ENCODE results near the gene HSPH1.

Gene HSPH1

DNA sequence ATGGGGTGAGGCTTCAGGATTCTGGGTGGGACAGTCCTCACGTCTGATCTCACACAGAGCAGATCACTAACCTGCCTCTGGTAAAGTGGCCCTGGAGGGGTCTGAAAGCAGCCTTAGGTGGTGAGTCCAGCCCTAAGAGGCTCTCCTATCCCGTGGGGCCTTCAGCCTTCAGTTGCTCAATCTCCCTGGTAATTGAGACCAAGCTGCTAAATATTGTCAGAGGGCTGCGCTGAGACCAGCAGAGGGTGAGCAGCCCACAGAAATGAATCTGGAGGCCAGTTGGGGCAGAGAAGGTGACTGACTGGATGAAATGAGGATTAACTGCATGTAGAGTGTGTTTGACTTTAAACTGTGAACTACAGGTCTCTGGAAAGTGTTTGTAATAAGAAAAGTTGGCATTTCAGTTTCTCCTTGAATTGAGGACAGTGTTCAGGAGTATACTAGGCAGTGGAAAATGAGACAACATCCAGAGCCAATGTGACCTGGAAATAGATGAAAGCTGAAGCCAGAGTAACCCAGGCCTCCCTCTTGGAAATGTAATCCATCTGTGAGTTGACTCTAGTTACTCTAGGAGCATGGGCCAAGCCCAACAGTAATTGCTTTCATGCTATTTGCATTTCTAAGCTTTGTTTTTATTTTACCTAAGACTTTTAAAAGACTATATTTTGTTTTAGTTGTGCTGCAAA is 14.3 kb upstream of the HSPH1 start:
- Histone ChIP-seq H3K4me2 (ENCODE audit: low read length) (no peak overlapping the region), H3K9ac (ENCODE audit: low read depth, low read length) (no peak overlapping the region), H3K9me3 (replicated peaks; ENCODE audit: low read length) (no peaks in the 10 kb centered on the region), H3K36me3 (ENCODE audit: insufficient read depth, low read length) (no peaks in the 10 kb centered on the region), H3K27me3 (ENCODE audit: control insufficient read depth, insufficient read depth, low read length) (no peaks in the 10 kb centered on the region), H3K4me3 (ENCODE audit: low read length) (no peak overlapping the region), H3K4me1 (ENCODE audit: control insufficient read depth, insufficient read depth, low read length) (peaks cover 13% of the 10 kb centered on the region)

DNA sequence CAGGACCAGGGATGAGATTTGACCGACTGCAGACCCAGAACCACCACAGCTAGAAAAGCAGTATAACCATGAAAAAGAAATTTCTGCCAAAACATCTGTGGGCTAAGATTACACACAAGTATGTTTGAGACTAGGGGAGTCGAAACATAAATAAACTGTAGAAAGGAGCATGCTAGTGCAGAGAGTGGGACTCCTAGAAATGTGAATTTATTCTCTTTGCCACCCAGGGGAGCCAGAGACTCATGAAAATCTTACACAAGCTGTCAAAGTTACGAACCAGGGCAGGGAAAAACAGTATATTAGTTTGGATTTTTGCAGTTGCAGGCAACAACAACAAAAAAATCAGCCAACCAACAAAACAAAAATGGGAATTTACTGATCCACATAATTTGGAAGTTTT is 12.3 kb upstream of the HSPH1 start:
- no peak overlapping the region for H3K4me2 ChIP-seq (ENCODE audit: low read length)
- no peak overlapping the region for H3K4me3 ChIP-seq (ENCODE audit: low read length)
- H3K9ac ChIP-seq (ENCODE audit: low read depth, low read length): no peak overlapping the region
- H3K9me3 ChIP-seq (replicated peaks; ENCODE audit: low read length): no peaks in the 10 kb centered on the region
- H3K4me1 ChIP-seq (ENCODE audit: control insufficient read depth, insufficient read depth, low read length): peaks cover 13% of the 10 kb centered on the region
- H3K27me3 ChIP-seq (ENCODE audit: control insufficient read depth, insufficient read depth, low read length): no peaks in the 10 kb centered on the region
- H3K36me3 ChIP-seq (ENCODE audit: insufficient read depth, low read length): no peaks in the 10 kb centered on the region

DNA sequence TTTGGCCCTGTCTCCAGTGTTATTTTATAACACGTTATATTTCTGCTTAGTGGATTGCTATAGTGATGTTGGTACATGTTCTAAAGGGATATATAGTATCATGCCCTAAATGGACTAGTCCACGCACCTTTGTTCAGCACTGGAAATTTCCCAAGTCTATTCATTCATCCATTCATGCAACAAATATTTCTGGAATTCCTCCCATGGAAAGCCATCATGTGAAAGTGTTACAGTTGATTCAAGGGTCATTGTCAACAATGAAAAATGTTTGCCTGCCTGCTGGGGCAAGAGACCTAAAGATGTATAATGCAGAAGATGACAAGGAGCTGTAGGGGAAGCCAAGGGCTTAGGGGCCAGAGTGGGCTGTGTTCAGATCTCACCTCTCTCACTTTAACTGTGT is 10.8 kb upstream of the HSPH1 start:
- Histone ChIP-seq H3K9ac (ENCODE audit: low read depth, low read length) (no peak overlapping the region), H3K36me3 (ENCODE audit: insufficient read depth, low read length) (no peaks in the 10 kb centered on the region), H3K4me3 (ENCODE audit: low read length) (no peak overlapping the region), H3K27me3 (ENCODE audit: control insufficient read depth, insufficient read depth, low read length) (no peaks in the 10 kb centered on the region), H3K9me3 (replicated peaks; ENCODE audit: low read length) (no peaks in the 10 kb centered on the region), H3K4me2 (ENCODE audit: low read length) (peak overlapping the region; percentile 38), H3K4me1 (ENCODE audit: control insufficient read depth, insufficient read depth, low read length) (peaks cover 13% of the 10 kb centered on the region)

GRCh38 chr13:31172001-31172400 is 10.3 kb upstream of the HSPH1 start:
- Histone ChIP-seq H3K4me2 (ENCODE audit: low read length) (peak overlapping the region; percentile 38), H3K4me3 (ENCODE audit: low read length) (no peak overlapping the region), H3K4me1 (ENCODE audit: control insufficient read depth, insufficient read depth, low read length) (peaks cover 13% of the 10 kb centered on the region), H3K36me3 (ENCODE audit: insufficient read depth, low read length) (no peaks in the 10 kb centered on the region), H3K9ac (ENCODE audit: low read depth, low read length) (no peak overlapping the region), H3K27me3 (ENCODE audit: control insufficient read depth, insufficient read depth, low read length) (no peaks in the 10 kb centered on the region), H3K9me3 (replicated peaks; ENCODE audit: low read length) (no peaks in the 10 kb centered on the region)

GRCh38 chr13:31168736-31169135 is 7.0 kb upstream of the HSPH1 start:
- Histone ChIP-seq H3K4me2 (ENCODE audit: low read length) (no peak overlapping the region), H3K9ac (ENCODE audit: low read depth, low read length) (no peak overlapping the region), H3K27me3 (ENCODE audit: control insufficient read depth, insufficient read depth, low read length) (no peaks in the 10 kb centered on the region), H3K4me1 (ENCODE audit: control insufficient read depth, insufficient read depth, low read length) (peaks cover 13% of the 10 kb centered on the region), H3K4me3 (ENCODE audit: low read length) (no peak overlapping the region), H3K9me3 (replicated peaks; ENCODE audit: low read length) (no peaks in the 10 kb centered on the region), H3K36me3 (ENCODE audit: insufficient read depth, low read length) (no peaks in the 10 kb centered on the region)

- Histone ChIP-seq H3K4me3 (ENCODE audit: low read length) (no peak overlapping the region), H3K9ac (ENCODE audit: low read depth, low read length) (no peak overlapping the region), H3K9me3 (replicated peaks; ENCODE audit: low read length) (no peaks in the 10 kb centered on the region), H3K36me3 (ENCODE audit: insufficient read depth, low read length) (no peaks in the 10 kb centered on the region), H3K27me3 (ENCODE audit: control insufficient read depth, insufficient read depth, low read length) (no peaks in the 10 kb centered on the region), H3K4me1 (ENCODE audit: control insufficient read depth, insufficient read depth, low read length) (peaks cover 15% of the 10 kb centered on the region), H3K4me2 (ENCODE audit: low read length) (no peak overlapping the region)
Observed at GRCh38 chr13:31168166-31168565, 6.5 kb upstream of the HSPH1 start.

GRCh38 chr13:31167490-31167889 is 5.8 kb upstream of the HSPH1 start:
- no peak overlapping the region for H3K4me2 ChIP-seq (ENCODE audit: low read length)
- H3K4me3 ChIP-seq (ENCODE audit: low read length): no peak overlapping the region
- peaks cover 14% of the 10 kb centered on the region for H3K4me1 ChIP-seq (ENCODE audit: control insufficient read depth, insufficient read depth, low read length)
- H3K27me3 ChIP-seq (ENCODE audit: control insufficient read depth, insufficient read depth, low read length): no peaks in the 10 kb centered on the region
- H3K9me3 ChIP-seq (replicated peaks; ENCODE audit: low read length): no peaks in the 10 kb centered on the region
- no peaks in the 10 kb centered on the region for H3K36me3 ChIP-seq (ENCODE audit: insufficient read depth, low read length)
- no peak overlapping the region for H3K9ac ChIP-seq (ENCODE audit: low read depth, low read length)

GRCh38 chr13:31166591-31166990 is 4.9 kb upstream of the HSPH1 start:
- Histone ChIP-seq H3K36me3 (ENCODE audit: insufficient read depth, low read length) (no peaks in the 10 kb centered on the region), H3K4me1 (ENCODE audit: control insufficient read depth, insufficient read depth, low read length) (peaks cover 7% of the 10 kb centered on the region), H3K9me3 (replicated peaks; ENCODE audit: low read length) (no peaks in the 10 kb centered on the region), H3K27me3 (ENCODE audit: control insufficient read depth, insufficient read depth, low read length) (no peaks in the 10 kb centered on the region), H3K4me3 (ENCODE audit: low read length) (no peak overlapping the region), H3K9ac (ENCODE audit: low read depth, low read length) (no peak overlapping the region), H3K4me2 (ENCODE audit: low read length) (no peak overlapping the region)

DNA sequence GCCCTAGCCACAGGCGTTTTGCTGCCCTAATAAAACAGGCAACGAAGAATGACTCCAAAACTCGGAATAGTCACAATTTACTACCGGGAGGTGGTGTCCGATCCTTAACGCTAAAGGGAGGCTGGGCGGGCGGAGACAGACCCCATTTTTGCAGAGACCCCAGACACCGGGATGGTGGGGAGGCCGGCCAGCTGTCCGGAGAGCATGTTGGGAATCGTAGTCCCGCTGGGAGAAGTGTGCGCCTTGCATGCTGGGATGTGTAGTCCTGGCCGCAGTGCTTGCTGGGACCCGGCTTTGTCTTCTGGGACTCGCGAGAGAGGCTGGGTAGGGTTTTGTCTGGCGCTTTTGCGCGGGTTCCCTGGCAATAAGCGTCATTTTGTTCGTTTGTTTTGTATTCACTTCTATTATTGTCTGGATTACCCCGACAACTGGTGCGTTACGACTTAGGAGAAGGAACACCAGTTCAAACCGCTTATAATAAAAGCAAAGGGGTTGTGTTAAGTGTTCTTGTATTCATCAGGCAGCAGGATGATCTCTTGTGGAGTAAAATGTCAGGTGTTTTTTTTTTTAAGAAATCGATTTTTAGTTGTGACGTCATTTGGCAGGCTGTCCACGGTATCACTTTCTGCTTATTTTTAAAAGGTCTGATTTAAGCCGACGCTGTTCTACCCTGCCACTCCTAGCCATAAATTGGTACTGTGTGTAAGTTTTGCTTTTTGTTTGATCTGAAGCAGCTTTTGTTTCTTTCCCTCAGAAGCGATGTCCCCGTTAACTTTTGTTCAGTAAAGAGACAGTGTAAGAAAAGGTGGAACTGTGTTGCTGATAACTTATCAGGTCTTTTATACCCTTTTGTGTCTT is 676 bp upstream of the HSPH1 start:
- Histone ChIP-seq H3K9ac (ENCODE audit: low read depth, low read length) (peak overlapping the region; percentile 91), H3K9me3 (replicated peaks; ENCODE audit: low read length) (no peaks in the 10 kb centered on the region), H3K4me2 (ENCODE audit: low read length) (peak overlapping the region; percentile 88), H3K4me1 (ENCODE audit: control insufficient read depth, insufficient read depth, low read length) (peaks cover 19% of the 10 kb centered on the region), H3K27me3 (ENCODE audit: control insufficient read depth, insufficient read depth, low read length) (no peaks in the 10 kb centered on the region), H3K4me3 (ENCODE audit: low read length) (peak overlapping the region; percentile 88), H3K36me3 (ENCODE audit: insufficient read depth, low read length) (peaks cover 16% of the 10 kb centered on the region)

- H3K4me2 ChIP-seq (ENCODE audit: low read length): peak overlapping the region; percentile 88
- H3K27me3 ChIP-seq (ENCODE audit: control insufficient read depth, insufficient read depth, low read length): no peaks in the 10 kb centered on the region
- H3K4me3 ChIP-seq (ENCODE audit: low read length): peak overlapping the region; percentile 88
- no peaks in the 10 kb centered on the region for H3K9me3 ChIP-seq (replicated peaks; ENCODE audit: low read length)
- H3K36me3 ChIP-seq (ENCODE audit: insufficient read depth, low read length): peaks cover 26% of the 10 kb centered on the region
- H3K4me1 ChIP-seq (ENCODE audit: control insufficient read depth, insufficient read depth, low read length): peaks cover 19% of the 10 kb centered on the region
- peak overlapping the region; percentile 95 for H3K9ac ChIP-seq (ENCODE audit: low read depth, low read length)
Observed at GRCh38 chr13:31160857-31161556, 697 bp downstream of the HSPH1 start.

- H3K4me3 ChIP-seq (ENCODE audit: low read length): peak overlapping the region; percentile 88
- no peaks in the 10 kb centered on the region for H3K27me3 ChIP-seq (ENCODE audit: control insufficient read depth, insufficient read depth, low read length)
- H3K4me2 ChIP-seq (ENCODE audit: low read length): peak overlapping the region; percentile 88
- H3K9ac ChIP-seq (ENCODE audit: low read depth, low read length): peak overlapping the region; percentile 95
- peaks cover 41% of the 10 kb centered on the region for H3K36me3 ChIP-seq (ENCODE audit: insufficient read depth, low read length)
- peaks cover 28% of the 10 kb centered on the region for H3K4me1 ChIP-seq (ENCODE audit: control insufficient read depth, insufficient read depth, low read length)
- H3K9me3 ChIP-seq (replicated peaks; ENCODE audit: low read length): no peaks in the 10 kb centered on the region
Observed at GRCh38 chr13:31159306-31159705, 2.4 kb downstream of the HSPH1 start.

Data from skeletal muscle satellite cell (primary cell).